GM23248 (cell line): ENCODE results near the gene SDR42E2.

Experiments used
- EZH2 ChIP-seq: fragments of 200-600 bp; sonication (generic); IDR thresholded peaks from 2 replicates; pipeline ENCODE4 v1.6.1; 2018; ENCODE audit warnings: antibody characterized with exemption, mild to moderate bottlenecking; ENCODE audit not compliant: insufficient read depth, poor library complexity, severe bottlenecking
- EZH2phosphoT487 ChIP-seq: fragments of 200-600 bp; sonication (generic); IDR thresholded peaks from 2 replicates; pipeline ENCODE4 v1.6.1; 2018; ENCODE audit warnings: antibody characterized with exemption, moderate library complexity, mild to moderate bottlenecking, low read depth; ENCODE audit not compliant: insufficient read depth

DNA sequence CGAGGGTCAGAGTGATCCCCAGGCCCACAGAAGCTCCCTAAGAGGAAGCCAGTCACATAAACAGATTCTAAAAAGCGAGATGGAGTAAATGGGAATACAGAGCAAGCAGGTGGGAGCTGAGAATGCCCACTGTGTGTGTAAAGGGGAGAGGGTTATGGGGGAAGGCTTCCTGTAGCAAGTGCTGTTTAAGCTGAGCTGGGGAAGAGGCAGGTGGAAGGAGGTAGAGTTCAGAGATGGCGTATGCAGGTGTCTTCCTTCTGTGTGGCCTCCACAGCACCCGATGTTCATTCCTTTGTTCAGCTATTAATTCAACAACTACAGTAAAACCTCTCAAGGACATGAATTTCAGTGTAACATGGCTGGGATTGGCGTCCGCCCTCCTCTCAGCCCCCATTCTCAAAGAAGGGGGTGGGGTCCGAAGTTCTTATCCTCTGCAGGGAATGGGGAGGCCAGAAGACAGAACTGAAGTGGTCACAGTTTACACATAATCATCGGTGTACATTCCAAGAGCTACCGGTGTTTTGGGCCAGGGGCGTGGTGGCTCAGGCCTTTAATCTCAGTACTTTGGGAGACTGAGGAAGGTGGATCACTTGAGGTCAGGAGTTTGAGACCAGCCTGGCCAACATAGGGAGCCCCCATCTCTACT is 45.5 kb downstream of the SDR42E2 start:
- TF ChIP-seq EZH2phosphoT487 (no peak), EZH2 (no peak)
